ENCODE results near the gene SPATA33.
A peak's percentile ranks its signal among the peaks of the same experiment; 100 is the strongest.
"Not testable (repeated sequence)": the region's sequence is repeated elsewhere in the genome, so short reads cannot be mapped to it uniquely, and the experiment has no call there.

The SPATA33 gene

DNA sequence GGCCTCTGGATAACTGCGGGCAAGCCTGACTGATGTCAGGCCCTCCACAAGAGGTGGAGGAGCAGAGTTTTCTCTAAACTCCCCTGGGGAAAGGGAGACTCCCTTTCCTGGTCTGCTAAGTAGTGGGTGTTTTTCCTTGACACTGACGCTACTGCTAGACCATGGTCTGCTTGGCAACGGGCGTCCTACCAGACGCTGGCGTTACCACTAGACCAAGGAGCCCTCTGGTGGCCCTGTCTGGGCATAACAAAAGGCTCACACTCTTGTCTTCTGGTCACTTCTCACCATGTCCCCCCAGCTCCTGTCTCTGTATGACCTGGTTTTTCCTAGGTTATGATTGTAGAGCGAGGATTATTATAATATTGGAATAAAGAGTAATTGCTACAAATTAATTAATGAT is 9.4 kb downstream of the SPATA33 start:
- not testable (repeated sequence) for DNase-seq

DNA sequence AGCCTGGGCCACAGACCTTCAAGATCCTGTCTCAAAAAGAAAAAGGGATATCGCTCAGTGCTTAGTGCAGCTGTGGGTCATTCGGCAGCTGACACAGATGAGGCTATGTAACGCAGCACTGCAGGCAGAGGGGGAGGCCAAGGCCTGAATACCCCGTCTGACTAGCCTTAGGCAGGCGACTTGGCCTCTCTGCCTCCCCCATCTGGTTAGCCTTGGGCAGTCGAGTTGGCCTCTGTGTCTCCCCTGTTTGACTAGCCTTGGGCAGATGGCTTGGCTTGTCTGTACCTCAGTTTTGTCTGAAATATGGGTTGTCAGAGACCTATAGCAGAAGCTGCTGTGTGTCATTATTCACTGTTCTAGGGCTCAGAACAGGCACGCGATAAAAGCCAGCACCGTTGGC is 10.0 kb downstream of the SPATA33 start:
- DNase-seq: no peak

DNA sequence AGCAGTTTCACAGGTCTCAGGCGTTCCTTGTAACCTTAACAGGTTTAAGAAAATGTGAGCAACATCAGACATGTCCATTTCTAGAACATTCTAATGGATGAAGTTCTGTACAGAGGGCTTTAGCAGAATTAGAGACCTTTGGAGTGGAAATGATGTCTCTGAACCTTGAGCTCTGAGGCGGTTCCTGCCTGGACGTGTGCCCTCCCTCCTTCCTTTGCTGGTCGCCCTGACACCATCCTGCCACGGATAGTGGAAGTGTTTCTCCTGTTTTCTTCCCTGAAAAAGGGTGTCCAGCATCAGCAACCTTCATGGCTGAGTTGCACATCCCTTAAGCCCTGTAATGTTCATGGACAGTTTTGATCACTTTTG is 11.1 kb downstream of the SPATA33 start:
- DNase-seq: no peak

DNA sequence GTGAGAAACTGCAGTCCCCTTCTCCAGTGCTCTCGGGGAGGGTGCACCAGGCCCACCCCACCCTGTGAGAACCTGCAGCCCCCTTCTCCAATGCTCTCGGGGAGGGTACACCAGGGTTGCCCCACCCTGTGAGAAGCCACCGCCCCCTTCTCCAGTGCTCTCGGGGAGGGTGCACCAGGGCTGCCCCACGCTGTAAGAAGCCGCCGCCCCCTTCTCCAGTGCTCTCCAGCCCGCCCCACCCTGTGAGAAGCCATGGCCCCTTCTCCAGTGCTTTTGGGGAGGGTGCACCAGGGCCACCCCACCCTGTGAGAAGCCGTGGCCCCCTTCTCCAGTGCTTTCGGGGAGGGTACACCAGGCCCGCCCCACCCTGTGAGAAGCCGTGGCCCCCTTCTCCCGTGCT is 12.1 kb downstream of the SPATA33 start:
- DNase-seq: no peak

GRCh38 chr16:89670496-89671431 is 13.1 kb downstream of the SPATA33 start:
- DNase-seq: no peak

DNA sequence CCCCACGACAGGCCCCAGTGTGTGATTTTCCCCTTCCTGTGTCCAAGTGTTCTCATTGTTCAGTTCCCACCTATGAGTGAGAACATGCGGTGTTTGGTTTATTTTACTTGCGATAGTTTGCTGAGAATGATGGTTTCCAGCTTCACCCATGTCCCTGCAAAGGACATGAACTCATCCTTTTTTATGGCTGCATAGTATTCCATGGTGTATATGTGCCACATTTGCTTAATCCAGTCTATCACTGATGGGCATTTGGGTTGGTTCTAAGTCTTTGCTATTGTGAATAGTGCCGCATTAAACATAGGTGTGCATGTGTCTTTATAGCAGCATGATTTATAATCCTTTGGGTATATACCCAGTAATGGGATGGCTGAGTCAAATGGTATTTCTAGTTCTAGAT is 13.9 kb downstream of the SPATA33 start:
- DNase-seq: not testable (repeated sequence)

DNA sequence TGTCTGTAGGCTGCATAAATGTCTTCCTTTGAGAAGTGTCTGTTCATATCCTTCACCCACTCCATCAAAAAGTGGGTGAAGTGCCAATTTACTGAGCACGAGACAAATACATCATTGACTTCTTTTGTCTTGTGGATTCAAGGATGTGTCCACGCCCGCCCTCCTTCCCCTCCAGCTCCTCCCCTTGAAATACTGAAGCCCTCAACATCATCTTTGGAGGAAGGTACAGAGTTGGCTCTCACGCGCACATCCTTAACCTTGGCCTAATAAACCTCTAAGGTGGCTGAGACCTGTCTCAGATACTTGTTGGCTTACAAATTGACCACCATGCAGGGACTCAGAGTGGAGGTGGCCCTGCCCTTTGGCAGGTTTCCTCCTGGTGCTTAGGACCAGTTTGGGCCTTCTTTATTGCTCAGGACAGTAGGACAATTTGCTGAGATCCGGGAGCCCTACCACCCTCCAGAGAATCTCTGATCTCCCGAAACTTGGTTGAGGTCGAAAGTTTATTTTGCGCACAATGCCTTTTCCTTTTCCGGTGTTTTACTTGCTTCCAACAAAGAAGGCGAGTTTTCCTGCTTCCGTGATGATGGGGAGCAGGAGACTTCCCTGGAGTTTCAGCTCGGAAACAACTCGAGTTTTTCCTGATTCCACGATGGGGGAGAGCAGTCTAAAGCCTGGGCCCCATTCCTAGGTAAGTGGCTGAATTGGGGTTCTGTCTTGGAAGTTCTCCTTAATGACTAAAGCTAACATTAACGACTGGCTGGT is 14.7 kb downstream of the SPATA33 start:
- no peak for DNase-seq

DNA sequence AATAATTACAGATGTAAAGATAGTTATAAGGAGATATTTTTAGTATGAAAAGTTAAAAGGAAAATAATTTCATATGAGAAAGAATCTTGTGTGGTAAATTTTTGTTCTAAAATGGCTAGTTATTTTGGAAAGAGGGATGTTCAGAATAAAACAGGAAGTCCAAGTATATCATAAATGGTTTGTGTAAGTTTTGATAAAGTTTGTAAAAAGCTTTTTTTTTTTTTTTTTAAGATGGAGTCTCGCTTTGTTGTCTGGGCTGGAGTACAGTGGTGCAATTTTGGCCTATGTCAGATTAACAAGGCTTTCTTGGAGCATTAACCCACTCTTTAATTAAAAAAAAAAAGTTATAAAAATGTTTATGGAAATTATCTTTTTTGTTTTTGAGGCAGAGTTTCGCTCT is 20.6 kb downstream of the SPATA33 start:
- no peak for DNase-seq

DNA sequence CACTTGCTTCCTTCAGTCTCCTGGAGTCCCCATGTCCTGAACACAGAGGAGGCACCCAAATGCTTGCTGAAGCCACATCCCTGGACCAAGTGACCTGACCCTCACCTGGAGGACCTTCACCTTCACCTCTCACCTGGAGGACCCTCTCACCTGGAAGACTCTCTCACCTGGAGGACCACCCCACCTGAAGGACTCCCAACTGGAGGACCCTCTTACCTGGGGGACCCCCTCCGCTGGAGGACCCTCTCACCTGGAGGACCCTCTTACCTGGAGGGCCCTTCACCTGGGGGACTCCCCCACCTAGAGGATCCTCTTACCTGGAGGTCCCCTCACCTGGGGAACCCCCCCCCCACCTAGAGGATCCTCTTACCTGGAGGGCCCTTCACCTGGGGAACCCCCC is 28.3 kb downstream of the SPATA33 start:
- DNase-seq: no peak

GRCh38 chr16:89686520-89687091 is 29.0 kb downstream of the SPATA33 start, which contains the start of gene CDK10:
TSS of gene CDK10 (plus strand) at chr16:89686689. CDS start at chr16:89686711, 22 bp downstream.
- peak; percentile 86 to 90 for DNase-seq

DNA sequence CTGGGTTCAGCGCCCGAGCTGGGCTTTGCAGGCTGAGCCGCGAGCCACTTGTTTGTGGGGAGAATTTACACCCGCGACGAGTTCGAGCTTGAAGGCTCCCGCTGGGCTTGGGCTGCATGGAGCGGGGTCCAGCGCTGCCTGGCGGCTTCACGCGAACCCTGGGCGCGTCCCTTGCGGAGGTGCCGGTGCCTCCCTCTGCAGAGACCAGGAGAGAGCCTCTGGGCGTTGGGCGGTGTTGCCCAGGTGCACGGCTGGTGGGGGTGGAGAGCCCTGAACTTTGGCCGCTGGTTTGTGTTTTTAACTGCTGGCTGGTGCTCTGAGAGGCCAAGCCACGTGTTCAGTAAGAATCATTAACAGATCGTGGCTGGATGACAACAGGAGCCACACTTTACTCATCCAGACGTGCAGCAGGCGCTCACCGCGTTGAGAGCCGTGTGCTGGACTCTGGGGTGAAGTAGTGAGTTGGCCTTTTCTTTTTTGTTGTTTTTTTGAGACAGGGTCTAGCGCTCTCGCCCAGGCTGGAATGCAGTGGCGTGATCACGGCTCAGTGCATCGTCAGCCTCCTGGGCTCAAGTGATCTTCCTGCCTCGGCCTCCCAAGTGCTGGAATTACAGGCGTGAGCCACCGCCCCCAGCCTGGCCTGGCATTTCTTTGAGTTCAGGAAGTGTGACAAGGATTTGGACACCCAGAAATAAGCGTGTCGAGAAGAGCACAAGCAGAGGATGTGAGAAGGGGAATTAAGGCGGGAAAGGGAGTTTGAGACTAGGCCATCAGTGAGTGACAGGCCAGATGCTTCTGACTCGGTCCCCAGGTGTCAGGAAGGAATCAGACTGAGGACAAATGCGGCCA is 29.7 kb downstream of the SPATA33 start:
- DNase-seq: no peak

DNA sequence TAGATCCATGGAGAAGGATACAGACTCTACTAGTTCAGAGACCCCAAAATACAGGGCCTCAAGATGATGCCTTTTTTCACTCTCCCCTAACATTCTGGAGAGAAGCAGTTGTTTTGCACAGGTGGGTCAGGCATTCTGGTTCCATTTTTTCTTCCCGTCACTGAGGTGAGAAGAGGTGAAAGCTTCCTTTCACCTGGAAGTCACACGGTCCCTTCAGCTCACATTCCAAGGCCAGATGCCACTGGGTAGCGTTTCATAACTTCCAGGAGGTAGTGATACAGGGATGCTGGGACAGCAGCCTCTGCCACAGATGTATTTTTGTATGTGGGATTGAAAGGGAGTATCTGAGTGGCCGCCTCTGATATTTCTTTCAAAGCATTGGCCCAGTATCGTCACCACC is 30.8 kb downstream of the SPATA33 start:
- no peak for DNase-seq

DNA sequence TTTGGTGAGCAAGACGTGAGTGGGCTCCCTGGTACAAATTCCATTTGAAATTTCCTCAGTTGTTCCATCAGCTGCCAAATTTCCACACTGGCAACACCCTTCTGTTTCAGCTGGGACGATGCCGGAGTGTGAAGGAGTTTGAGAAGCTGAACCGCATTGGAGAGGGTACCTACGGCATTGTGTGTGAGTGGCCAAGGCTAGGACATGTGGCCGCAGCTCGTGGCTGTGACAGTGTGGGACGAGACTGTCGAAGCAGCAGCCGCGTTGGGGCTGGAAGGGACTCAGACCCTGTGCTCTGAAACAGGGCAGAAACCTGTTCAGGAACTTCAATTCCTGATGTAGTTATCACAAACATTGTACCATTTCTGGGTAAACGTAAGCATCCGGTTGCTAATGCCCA is 31.5 kb downstream of the SPATA33 start:
- DNase-seq: no peak

DNA sequence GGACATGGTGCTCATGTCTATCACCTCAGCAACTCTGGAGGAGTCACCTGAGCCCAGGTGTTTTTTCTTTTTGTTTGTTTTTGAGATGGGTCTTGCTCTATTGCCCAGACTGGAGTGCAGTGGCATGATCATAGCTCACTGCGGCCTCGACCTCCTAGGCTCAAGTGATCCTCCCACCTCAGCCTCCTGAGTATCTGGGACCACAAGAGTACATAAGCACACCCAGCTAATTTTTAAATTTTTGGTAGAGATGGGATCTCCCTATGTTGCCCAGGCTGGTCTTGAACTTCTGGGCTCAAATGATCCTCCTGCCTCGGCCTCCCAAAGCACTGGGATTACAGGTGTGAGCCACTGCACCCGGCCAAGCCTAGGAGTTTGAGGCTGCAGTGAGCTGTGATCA is 32.0 kb downstream of the SPATA33 start:
- DNase-seq: not testable (repeated sequence)

DNA sequence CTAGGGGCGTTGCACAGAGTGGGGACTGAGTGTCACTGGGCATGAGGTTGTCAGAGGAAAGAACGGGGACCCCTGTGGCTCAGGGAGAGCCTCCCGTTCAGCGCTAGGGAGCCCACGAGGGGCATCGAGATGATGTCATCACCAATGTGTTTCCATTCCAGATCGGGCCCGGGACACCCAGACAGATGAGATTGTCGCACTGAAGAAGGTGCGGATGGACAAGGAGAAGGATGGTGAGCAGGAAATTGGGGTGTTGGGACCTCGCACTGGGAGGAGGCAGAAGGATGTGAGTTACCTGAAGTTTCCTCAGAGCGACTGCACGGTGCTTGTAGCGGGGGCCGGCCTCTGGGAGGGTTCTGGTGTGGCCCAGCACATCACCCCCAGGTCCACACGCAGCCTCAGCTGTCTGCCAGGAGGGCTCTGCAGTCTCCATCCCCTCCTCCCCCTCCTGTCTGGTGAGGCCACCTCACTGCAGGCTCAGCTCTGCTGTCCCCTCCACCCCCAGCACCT is 32.8 kb downstream of the SPATA33 start:
- no peak for DNase-seq

GRCh38 chr16:89691231-89691985 is 33.8 kb downstream of the SPATA33 start:
- no peak for DNase-seq

DNA sequence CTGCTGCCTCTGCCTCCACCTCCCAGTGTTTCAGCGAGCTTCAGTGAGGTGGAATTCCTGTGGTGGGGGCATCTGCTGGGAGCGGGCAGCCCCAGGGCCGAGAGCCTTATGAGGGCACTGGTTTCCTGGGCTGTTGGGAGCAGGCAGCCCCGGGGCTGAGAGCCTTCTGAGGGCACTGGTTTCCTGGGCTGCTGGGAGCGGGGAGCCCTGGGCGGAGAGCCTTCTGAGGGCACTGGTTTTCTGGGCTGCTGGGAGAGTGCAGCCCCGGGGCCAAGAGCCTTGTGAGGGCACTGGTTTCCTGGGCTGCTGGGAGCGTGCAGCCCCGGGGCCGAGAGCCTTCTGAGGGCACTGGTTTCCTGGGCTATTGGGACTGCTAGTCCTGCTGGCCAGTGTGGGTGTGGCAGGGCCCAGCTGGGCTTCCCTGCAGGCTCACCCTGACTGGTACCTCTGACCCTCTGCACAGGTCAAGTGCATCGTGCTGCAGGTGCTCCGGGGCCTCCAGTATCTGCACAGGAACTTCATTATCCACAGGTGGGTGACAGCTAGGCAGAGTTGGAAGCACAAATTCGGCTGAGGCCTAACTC is 34.4 kb downstream of the SPATA33 start:
- no peak for DNase-seq

GRCh38 chr16:89693289-89693731 is 35.7 kb downstream of the SPATA33 start:
- no peak for DNase-seq

GRCh38 chr16:89693931-89694783 is 36.5 kb downstream of the SPATA33 start:
- no peak for DNase-seq

DNA sequence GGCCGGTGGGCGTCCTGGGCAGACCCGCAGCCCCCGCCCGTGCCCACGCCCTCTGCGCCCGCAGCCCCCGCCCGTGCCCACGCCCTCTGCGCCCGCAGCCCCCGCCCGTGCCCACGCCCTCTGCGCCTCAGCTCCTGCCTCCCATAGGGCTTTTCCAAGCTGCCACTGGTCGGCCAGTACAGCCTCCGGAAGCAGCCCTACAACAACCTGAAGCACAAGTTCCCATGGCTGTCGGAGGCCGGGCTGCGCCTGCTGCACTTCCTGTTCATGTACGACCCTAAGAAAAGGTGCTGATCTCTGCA is 37.1 kb downstream of the SPATA33 start:
- DNase-seq: not testable (repeated sequence)
